Measurements from ENCODE around the gene RPP40.

DNA sequence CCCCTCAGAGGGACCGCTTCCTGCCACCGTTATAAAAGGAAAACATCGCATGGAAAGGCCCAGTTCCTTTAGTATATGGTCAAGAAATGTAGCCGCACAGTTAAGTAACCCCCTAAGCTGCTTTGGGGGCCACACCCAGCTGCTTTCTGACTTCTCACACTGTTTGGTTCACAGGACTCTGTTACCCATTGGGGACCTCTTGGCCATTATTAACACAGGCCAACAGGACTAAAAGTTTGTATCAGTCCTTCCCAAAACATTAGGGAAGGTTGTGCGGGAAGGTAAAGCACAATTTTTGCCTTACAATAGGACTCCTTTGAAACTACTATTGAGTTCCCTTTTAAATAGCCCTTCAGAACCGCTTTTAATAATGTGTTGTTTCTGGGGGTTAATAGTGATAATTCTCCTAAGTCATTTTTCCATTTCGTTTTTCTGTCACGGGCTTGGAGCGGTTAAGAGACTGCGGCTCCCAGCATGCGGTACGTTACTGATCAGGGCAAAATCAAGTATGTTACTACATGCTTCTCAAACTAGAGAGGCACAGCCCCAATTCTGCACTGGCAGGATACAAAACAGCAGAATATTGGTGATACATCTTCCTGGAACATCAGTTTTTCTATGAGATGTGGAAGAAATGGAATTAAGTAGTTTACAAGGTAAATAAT lies 668 bp upstream of the RPP40 start:
- TF ChIP-seq EZH2 (IDR thresholded peaks at IDR 0.05; ENCODE audit: borderline replicate concordance, insufficient read depth, low read length, poor library complexity, severe bottlenecking) (no peak), POLR2AphosphoS5 (IDR thresholded peaks at IDR 0.05) (no peak), EP300 (conservative IDR thresholded peaks at IDR 0.05; ENCODE audit: poor library complexity, severe bottlenecking) (no peak), RAD21 (conservative IDR thresholded peaks at IDR 0.05) (no peak), SMC3 (conservative IDR thresholded peaks at IDR 0.05; ENCODE audit: poor library complexity) (no peak), TAF1 (IDR thresholded peaks at IDR 0.05; ENCODE audit: low read depth) (no peak)
- TF ChIP-seq, protein P1, sequence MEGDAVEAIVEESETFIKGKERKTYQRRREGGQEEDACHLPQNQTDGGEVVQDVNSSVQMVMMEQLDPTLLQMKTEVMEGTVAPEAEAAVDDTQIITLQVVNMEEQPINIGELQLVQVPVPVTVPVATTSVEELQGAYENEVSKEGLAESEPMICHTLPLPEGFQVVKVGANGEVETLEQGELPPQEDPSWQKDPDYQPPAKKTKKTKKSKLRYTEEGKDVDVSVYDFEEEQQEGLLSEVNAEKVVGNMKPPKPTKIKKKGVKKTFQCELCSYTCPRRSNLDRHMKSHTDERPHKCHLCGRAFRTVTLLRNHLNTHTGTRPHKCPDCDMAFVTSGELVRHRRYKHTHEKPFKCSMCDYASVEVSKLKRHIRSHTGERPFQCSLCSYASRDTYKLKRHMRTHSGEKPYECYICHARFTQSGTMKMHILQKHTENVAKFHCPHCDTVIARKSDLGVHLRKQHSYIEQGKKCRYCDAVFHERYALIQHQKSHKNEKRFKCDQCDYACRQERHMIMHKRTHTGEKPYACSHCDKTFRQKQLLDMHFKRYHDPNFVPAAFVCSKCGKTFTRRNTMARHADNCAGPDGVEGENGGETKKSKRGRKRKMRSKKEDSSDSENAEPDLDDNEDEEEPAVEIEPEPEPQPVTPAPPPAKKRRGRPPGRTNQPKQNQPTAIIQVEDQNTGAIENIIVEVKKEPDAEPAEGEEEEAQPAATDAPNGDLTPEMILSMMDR (IDR thresholded peaks at IDR 0.05; ENCODE audit: poor library complexity, severe bottlenecking) = no peak
